RWPE2 (cell line): ENCODE measurements around the gene ZDHHC17.

Source experiments
- ATAC-seq: fragments of 200-7000 bp; cut with Tn5 transposase; 3 replicates; pipeline ENCODE4 v1.9.1; 2021; ENCODE audit warnings: low read depth
- DNase-seq: peaks from one replicate; pipeline ENCODE4 v3.0.0-alpha.2; 2020; ENCODE audit warnings: low spot score
- H3K27ac ChIP-seq: fragments of 450-650 bp; 2 replicates; pipeline ENCODE4 v1.5.1; 2017; ENCODE audit warnings: mild to moderate bottlenecking; ENCODE audit not compliant: poor library complexity, severe bottlenecking
- H3K27me3 ChIP-seq: fragments of 250-450 bp; sonication (Bioruptor Pico); 2 replicates; pipeline ENCODE4 v1.5.1; 2021; ENCODE audit warnings: mild to moderate bottlenecking, moderate library complexity; ENCODE audit not compliant: insufficient read depth, poor library complexity, severe bottlenecking
- H3K36me3 ChIP-seq: fragments of 250-450 bp; sonication (Bioruptor Pico); 2 replicates; pipeline ENCODE4 v1.5.1; 2020; ENCODE audit warnings: low read depth, mild to moderate bottlenecking, moderate library complexity
- H3K4me1 ChIP-seq: fragments of 250-450 bp; sonication (Bioruptor Pico); 2 replicates; pipeline ENCODE4 v1.5.1; 2021; ENCODE audit warnings: mild to moderate bottlenecking, moderate library complexity; ENCODE audit not compliant: insufficient read depth, poor library complexity, severe bottlenecking
- H3K4me3 ChIP-seq: fragments of 250-450 bp; sonication (Bioruptor Pico); 2 replicates; pipeline ENCODE4 v1.5.1; 2021; ENCODE audit warnings: mild to moderate bottlenecking, moderate library complexity; ENCODE audit not compliant: severe bottlenecking
- H3K9me3 ChIP-seq: fragments of 250-450 bp; sonication (Bioruptor Pico); 2 replicates; pipeline ENCODE4 v1.5.1; 2021; ENCODE audit warnings: mild to moderate bottlenecking, moderate library complexity; ENCODE audit not compliant: severe bottlenecking
- CTCF ChIP-seq: fragments of 450-650 bp; IDR thresholded peaks from one replicate; pipeline ENCODE4 v1.5.1; 2017; ENCODE audit warnings: mild to moderate bottlenecking, moderate library complexity; ENCODE audit not compliant: poor library complexity, severe bottlenecking

The ZDHHC17 gene, protein sequence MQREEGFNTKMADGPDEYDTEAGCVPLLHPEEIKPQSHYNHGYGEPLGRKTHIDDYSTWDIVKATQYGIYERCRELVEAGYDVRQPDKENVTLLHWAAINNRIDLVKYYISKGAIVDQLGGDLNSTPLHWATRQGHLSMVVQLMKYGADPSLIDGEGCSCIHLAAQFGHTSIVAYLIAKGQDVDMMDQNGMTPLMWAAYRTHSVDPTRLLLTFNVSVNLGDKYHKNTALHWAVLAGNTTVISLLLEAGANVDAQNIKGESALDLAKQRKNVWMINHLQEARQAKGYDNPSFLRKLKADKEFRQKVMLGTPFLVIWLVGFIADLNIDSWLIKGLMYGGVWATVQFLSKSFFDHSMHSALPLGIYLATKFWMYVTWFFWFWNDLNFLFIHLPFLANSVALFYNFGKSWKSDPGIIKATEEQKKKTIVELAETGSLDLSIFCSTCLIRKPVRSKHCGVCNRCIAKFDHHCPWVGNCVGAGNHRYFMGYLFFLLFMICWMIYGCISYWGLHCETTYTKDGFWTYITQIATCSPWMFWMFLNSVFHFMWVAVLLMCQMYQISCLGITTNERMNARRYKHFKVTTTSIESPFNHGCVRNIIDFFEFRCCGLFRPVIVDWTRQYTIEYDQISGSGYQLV

DNA sequence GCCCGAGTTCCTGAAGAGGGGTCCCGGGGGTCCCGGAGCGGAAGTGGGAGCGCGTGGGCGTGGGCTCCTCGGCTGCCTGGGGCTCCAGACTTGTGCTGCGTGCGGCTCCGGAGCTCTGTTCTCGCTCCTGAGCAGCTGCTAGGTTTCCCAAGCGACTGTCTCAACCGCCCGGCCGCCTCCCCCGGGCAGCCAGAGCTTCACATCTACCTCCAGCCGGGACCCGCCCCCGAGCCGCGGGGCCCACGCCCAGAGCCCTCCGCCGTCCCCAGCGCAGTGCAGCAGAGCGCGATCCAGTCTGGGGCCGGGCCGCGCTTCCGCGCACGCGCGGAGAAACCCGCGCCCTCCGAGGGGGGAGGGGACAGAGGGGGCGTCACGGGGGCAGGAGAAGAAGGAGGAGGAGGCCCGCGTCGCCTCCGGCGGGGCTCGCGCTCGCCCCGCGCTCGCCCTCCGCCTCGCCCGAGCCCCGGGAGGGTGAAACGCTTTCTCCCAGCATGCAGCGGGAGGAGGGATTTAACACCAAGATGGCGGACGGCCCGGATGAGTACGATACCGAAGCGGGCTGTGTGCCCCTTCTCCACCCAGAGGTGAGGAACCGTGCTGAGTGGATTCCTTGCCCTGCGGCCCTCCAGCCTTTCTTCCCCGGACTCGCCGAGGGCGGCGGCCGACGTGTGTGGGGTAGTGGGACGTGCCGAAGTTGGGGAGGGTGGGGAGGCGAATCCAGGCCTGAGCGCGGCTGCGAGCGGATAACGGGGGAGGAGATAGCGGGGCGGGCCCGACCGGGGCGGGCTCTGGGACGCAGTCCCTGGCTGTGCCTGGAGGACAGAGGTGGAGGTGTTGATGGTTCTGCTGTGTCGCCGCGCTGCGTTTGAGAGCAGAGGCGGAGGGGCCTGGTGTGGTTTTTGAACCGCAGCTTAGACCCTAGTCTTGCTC is at the start of gene ZDHHC17:
Gene ZDHHC17, plus strand, starts transcription at position 370 of the 930 bp plus-strand sequence. Its CDS starts 122 bp downstream, at position 492.
- no peaks in the 10 kb centered on the region for H3K9me3 ChIP-seq
- TF ChIP-seq CTCF, result no peak
- DNase-seq (peak; percentile 87), ATAC-seq (peak; percentile 92)
- peak within 1 kb of the TSS; percentile 66 for H3K4me3 ChIP-seq
- H3K36me3 ChIP-seq, result no peaks in the 10 kb centered on the region
- H3K27ac ChIP-seq, result peak within 1 kb of the TSS; percentile 64
- H3K4me1 ChIP-seq, result peaks cover 9% of the 10 kb centered on the region
- no peaks in the 10 kb centered on the region for H3K27me3 ChIP-seq

GRCh38 chr12:76714415-76714814 is 49.5 kb upstream of the ZDHHC17 start:
- no peaks in the 10 kb centered on the region for H3K9me3 ChIP-seq
- H3K4me1 ChIP-seq, result peaks cover 4% of the 10 kb centered on the region
- TF ChIP-seq CTCF, result no peak
- no peak overlapping the region for H3K4me3 ChIP-seq
- ATAC-seq (no peak), DNase-seq (no peak)
- H3K27ac ChIP-seq, result no peak overlapping the region
- no peaks in the 10 kb centered on the region for H3K27me3 ChIP-seq
- no peaks in the 10 kb centered on the region for H3K36me3 ChIP-seq

DNA sequence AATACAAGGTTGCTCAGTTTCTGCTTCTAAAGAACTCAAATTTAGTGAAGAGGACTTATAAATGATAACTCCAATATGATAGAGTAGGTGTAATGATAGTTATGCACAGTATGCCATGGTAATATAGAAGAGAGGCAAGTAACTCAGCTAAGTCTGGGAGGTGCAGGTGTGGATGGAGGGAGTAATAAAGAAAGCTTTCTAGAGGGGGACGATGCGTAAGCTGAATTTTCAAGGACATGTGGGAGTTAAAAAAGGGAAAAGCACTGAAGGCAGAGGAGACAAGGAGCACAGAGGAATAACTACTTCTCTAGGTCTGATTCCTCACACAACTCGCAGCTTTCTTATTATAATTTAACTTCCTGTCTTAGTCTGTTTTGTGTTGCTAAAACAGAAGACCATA is 49.1 kb upstream of the ZDHHC17 start:
- DNase-seq (no peak), ATAC-seq (no peak)
- Histone ChIP-seq H3K9me3 (no peaks in the 10 kb centered on the region), H3K4me1 (peaks cover 9% of the 10 kb centered on the region), H3K4me3 (no peak overlapping the region), H3K27me3 (no peaks in the 10 kb centered on the region), H3K36me3 (no peaks in the 10 kb centered on the region), H3K27ac (no peak overlapping the region)
- no peak for TF ChIP-seq CTCF

DNA sequence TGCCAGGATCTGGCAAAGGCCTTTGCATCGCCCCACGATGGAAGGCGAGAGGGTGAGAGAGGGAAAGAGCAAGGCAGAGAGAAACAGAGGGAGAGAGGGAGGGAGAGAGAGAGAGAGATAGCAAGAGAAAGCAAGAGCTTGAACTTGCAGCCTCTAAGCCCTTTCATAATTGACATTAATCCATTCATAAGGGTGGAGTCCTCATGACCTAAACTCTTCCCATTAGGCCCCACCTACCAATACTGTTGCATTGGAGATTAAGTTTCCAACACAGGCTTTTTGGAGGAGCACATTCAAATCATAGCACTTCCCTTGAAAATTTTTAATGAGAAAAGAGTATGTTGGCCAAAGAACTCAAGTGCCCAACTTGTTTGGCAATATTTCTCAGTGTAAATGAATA is 48.6 kb upstream of the ZDHHC17 start:
- no peak for DNase-seq
- no peaks in the 10 kb centered on the region for H3K9me3 ChIP-seq
- no peaks in the 10 kb centered on the region for H3K36me3 ChIP-seq
- no peak overlapping the region for H3K4me3 ChIP-seq
- peaks cover 10% of the 10 kb centered on the region for H3K4me1 ChIP-seq
- H3K27ac ChIP-seq, result no peak overlapping the region
- no peak for ATAC-seq
- TF ChIP-seq CTCF, result no peak
- no peaks in the 10 kb centered on the region for H3K27me3 ChIP-seq
